OCI-LY3 (cell line): ENCODE measurements around the gene CATSPERZ.

Experiments used
- EZH2phosphoT487 ChIP-seq: fragments of 200-600 bp; shearing (Covaris generic); IDR thresholded peaks from 2 replicates; pipeline ENCODE4 v1.6.1; 2018; ENCODE audit warnings: antibody characterized with exemption, mixed run types, low read depth
- TF ChIP-seq, protein P1 (sequence below): fragments of 200-600, 300-600 bp; sonication (generic); IDR thresholded peaks from 2 replicates; pipeline ENCODE4 v1.5.1; 2014; ENCODE audit warnings: antibody characterized with exemption, low read length, low read depth

- TF ChIP-seq, protein P1, sequence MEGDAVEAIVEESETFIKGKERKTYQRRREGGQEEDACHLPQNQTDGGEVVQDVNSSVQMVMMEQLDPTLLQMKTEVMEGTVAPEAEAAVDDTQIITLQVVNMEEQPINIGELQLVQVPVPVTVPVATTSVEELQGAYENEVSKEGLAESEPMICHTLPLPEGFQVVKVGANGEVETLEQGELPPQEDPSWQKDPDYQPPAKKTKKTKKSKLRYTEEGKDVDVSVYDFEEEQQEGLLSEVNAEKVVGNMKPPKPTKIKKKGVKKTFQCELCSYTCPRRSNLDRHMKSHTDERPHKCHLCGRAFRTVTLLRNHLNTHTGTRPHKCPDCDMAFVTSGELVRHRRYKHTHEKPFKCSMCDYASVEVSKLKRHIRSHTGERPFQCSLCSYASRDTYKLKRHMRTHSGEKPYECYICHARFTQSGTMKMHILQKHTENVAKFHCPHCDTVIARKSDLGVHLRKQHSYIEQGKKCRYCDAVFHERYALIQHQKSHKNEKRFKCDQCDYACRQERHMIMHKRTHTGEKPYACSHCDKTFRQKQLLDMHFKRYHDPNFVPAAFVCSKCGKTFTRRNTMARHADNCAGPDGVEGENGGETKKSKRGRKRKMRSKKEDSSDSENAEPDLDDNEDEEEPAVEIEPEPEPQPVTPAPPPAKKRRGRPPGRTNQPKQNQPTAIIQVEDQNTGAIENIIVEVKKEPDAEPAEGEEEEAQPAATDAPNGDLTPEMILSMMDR: no peak
- TF ChIP-seq EZH2phosphoT487: no peak
Measured at GRCh38 chr11:64327375-64327774, 27.2 kb downstream of the CATSPERZ start.
